ENCODE data around the gene CCIN. TPM values are rescaled to one million over a fixed set of nuclear protein-coding genes. Genes with fewer than 3 reads are reported as not detected.

CCIN gene
- total and polyA plus RNA-seq, 2 of the 13 experiments (the other 11 are each of a cell fraction or from before 2014, with no cell fraction given), result not detected

- TF ChIP-seq ZNF121 (CRISPR knock-in tag; IDR thresholded peaks at IDR 0.05) (0 out of 2 replicates have a peak, but pooled peaks have one; percentile 12), ONECUT2 (CRISPR knock-in tag; IDR thresholded peaks at IDR 0.05) (peak; percentile 91), RXRA (CRISPR knock-in tag; IDR thresholded peaks at IDR 0.05) (peak; percentile 20; the same call in 1 of the 2 replicates), POGZ (CRISPR knock-in tag; IDR thresholded peaks at IDR 0.05) (0 out of 2 replicates have a peak, but pooled peaks have one; percentile 34), GATAD1 (CRISPR knock-in tag; IDR thresholded peaks at IDR 0.05) (peak; percentile 47; the same call in 1 of the 2 replicates), PITX1 (CRISPR knock-in tag; IDR thresholded peaks at IDR 0.05) (peak; percentile 52; the same call in 1 of the 2 replicates), SOX6 (IDR thresholded peaks at IDR 0.05) (no peak), SOX6 (CRISPR knock-in tag; IDR thresholded peaks at IDR 0.05) (peak; percentile 74), CREM (IDR thresholded peaks at IDR 0.05) (peak; percentile 50), CREM (CRISPR knock-in tag; IDR thresholded peaks at IDR 0.05) (no peak), ZNF572 (CRISPR knock-in tag; IDR thresholded peaks at IDR 0.05) (no peak), NFKBIZ (CRISPR knock-in tag; IDR thresholded peaks at IDR 0.05) (peak; percentile 20; the same call in 1 of the 2 replicates), AHDC1 (CRISPR knock-in tag; IDR thresholded peaks at IDR 0.05; ENCODE audit: borderline replicate concordance) (peak; percentile 45; the same call in 1 of the 2 replicates), ZNF282 (IDR thresholded peaks at IDR 0.05; ENCODE audit: partially characterized antibody) (no peak), TEAD3 (CRISPR knock-in tag; optimal IDR thresholded peaks at IDR 0.05; ENCODE audit: borderline replicate concordance) (peak; percentile 24), RCOR2 (CRISPR knock-in tag; IDR thresholded peaks at IDR 0.05) (0 out of 2 replicates have a peak, but pooled peaks have one; percentile 26), THAP11 (CRISPR knock-in tag; IDR thresholded peaks at IDR 0.05) (peak; percentile 30; the same call in 1 of the 2 replicates), SALL1 (CRISPR knock-in tag; IDR thresholded peaks at IDR 0.05) (peak; percentile 73; the same call in 1 of the 2 replicates)
- TF ChIP-seq, protein P1, sequence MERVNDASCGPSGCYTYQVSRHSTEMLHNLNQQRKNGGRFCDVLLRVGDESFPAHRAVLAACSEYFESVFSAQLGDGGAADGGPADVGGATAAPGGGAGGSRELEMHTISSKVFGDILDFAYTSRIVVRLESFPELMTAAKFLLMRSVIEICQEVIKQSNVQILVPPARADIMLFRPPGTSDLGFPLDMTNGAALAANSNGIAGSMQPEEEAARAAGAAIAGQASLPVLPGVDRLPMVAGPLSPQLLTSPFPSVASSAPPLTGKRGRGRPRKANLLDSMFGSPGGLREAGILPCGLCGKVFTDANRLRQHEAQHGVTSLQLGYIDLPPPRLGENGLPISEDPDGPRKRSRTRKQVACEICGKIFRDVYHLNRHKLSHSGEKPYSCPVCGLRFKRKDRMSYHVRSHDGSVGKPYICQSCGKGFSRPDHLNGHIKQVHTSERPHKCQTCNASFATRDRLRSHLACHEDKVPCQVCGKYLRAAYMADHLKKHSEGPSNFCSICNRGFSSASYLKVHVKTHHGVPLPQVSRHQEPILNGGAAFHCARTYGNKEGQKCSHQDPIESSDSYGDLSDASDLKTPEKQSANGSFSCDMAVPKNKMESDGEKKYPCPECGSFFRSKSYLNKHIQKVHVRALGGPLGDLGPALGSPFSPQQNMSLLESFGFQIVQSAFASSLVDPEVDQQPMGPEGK (CRISPR knock-in tag; IDR thresholded peaks at IDR 0.05), result peak; percentile 58; the same call in 1 of the 2 replicates
Measured at GRCh38 chr9:36207546-36208012, 38.4 kb downstream of the CCIN start (continued).

Data from HepG2 (cell line).